ENCODE data around the gene CNTNAP2. TPM values are rescaled to one million over a fixed set of nuclear protein-coding genes. Genes with fewer than 3 reads are reported as not detected.

Gene CNTNAP2
- total RNA-seq, 2 donors from 2014 or later, result 0.37 TPM; not detected in 1

DNA sequence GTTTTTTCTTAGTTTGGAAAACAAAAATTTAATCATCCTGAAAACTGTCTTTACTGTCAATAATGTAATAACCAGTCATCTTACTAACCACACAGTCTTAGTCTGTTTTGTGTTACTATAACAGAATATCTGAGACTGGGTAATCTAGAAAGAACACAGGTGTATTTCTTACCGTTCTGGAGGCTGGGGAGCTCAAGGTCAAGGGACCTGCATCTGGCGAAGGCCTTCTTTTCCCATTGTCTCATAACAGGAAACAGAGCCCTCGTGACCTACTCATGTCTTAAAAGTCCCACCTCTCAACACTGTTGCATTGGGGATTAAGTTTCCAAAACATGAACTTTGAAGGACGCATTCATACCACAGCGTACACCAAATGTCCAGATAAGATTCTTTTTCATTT is 932.3 kb downstream of the CNTNAP2 start:
- DNase-seq, result no peak
- Mint-ChIP-seq H3K27me3 (no peaks in the 10 kb centered on the region), H3K4me1 (no peaks in the 10 kb centered on the region), H3K36me3 (ENCODE audit: low read depth) (no peaks in the 10 kb centered on the region), H3K27ac (no peak overlapping the region), H3K4me3 (no peak overlapping the region)
- H3K9me3 ChIP-seq (ENCODE audit: control insufficient read depth, low read length, poor library complexity, severe bottlenecking), result no peaks in the 10 kb centered on the region
- ATAC-seq, result no peak

DNA sequence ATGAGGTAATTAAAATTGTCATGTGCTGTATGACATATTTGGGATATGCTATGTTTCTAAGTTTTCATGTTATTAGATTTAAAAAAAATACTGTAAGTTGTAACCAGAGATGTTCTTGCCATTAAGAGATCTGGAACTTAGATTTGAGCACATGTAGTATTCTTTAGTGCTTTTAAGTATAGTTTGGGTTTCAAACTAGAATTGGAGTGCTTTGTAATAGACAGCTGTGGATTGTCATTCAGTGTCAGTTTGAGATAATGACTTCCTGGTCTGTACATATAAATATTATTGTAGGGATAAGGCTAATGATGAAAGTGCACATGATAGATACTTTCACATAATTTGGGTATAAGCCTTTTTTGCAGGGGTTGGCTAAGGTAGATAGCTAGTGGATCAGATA is 936.2 kb downstream of the CNTNAP2 start:
- Mint-ChIP-seq H3K27me3 (no peaks in the 10 kb centered on the region), H3K36me3 (ENCODE audit: low read depth) (no peaks in the 10 kb centered on the region), H3K4me3 (no peak overlapping the region), H3K27ac (no peak overlapping the region), H3K4me1 (no peaks in the 10 kb centered on the region)
- no peaks in the 10 kb centered on the region for H3K9me3 ChIP-seq (ENCODE audit: control insufficient read depth, low read length, poor library complexity, severe bottlenecking)
- no peak for DNase-seq
- no peak for ATAC-seq

DNA sequence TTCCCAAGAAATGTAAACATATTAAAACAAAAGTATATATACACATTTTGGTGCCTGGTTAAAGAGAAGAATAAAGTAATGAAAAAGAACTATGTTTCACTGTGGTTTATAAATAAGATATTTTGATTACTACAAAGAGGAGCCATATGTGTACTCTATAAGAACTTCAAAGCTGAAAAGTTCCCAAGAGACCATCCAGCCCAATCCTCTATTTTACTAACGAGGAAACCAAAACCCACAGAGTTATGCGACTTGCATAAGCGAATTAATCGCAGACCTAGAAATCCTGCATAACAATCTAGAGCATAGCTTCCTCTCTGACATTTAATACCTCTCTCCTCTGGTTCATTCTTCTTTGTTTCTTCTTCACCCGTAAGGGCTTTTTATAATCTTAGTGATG is 937.1 kb downstream of the CNTNAP2 start:
- no peak overlapping the region for H3K4me3 Mint-ChIP-seq
- H3K9me3 ChIP-seq (ENCODE audit: control insufficient read depth, low read length, poor library complexity, severe bottlenecking), result no peaks in the 10 kb centered on the region
- no peaks in the 10 kb centered on the region for H3K4me1 Mint-ChIP-seq
- no peak for DNase-seq
- no peak for ATAC-seq
- H3K27ac Mint-ChIP-seq, result no peak overlapping the region
- H3K36me3 Mint-ChIP-seq (ENCODE audit: low read depth), result no peaks in the 10 kb centered on the region
- H3K27me3 Mint-ChIP-seq, result no peaks in the 10 kb centered on the region

- no peak overlapping the region for H3K27ac Mint-ChIP-seq
- no peaks in the 10 kb centered on the region for H3K4me1 Mint-ChIP-seq
- no peak overlapping the region for H3K4me3 Mint-ChIP-seq
- no peaks in the 10 kb centered on the region for H3K36me3 Mint-ChIP-seq (ENCODE audit: low read depth)
- ATAC-seq (no peak), DNase-seq (no peak)
- no peaks in the 10 kb centered on the region for H3K9me3 ChIP-seq (ENCODE audit: control insufficient read depth, low read length, poor library complexity, severe bottlenecking)
- no peaks in the 10 kb centered on the region for H3K27me3 Mint-ChIP-seq
Observed at GRCh38 chr7:147060070-147060469, 943.5 kb downstream of the CNTNAP2 start.

- H3K9me3 ChIP-seq (ENCODE audit: control insufficient read depth, low read length, poor library complexity, severe bottlenecking), result no peaks in the 10 kb centered on the region
- Mint-ChIP-seq H3K4me3 (no peak overlapping the region), H3K27ac (no peak overlapping the region), H3K27me3 (no peaks in the 10 kb centered on the region), H3K4me1 (no peaks in the 10 kb centered on the region), H3K36me3 (ENCODE audit: low read depth) (no peaks in the 10 kb centered on the region)
- DNase-seq (no peak), ATAC-seq (no peak)
Observed at GRCh38 chr7:147062897-147063296, 946.3 kb downstream of the CNTNAP2 start.

- H3K4me1 Mint-ChIP-seq, result no peaks in the 10 kb centered on the region
- DNase-seq, result no peak
- no peak overlapping the region for H3K4me3 Mint-ChIP-seq
- H3K9me3 ChIP-seq (ENCODE audit: control insufficient read depth, low read length, poor library complexity, severe bottlenecking), result no peaks in the 10 kb centered on the region
- H3K27ac Mint-ChIP-seq, result no peak overlapping the region
- H3K27me3 Mint-ChIP-seq, result no peaks in the 10 kb centered on the region
- no peaks in the 10 kb centered on the region for H3K36me3 Mint-ChIP-seq (ENCODE audit: low read depth)
- no peak for ATAC-seq
Observed at GRCh38 chr7:147068842-147069241, 952.2 kb downstream of the CNTNAP2 start.

DNA sequence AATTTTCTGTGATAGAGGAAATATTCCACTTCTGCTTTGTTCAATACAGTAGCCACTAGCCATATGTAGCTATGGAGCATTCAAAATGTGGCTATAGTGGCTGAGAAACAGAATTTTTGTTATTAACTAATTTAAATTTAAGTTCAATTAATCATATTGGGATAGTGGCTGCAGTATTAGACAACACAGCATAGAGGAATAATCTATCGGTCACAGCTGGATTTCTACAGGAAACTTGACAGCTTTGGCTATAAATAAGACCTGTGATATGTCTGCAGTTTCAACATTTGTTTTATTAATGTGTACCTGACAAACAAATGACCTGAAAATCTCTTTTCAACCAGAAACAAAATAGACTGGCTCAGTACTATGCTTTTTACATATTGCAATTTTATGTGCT is 953.2 kb downstream of the CNTNAP2 start:
- no peaks in the 10 kb centered on the region for H3K9me3 ChIP-seq (ENCODE audit: control insufficient read depth, low read length, poor library complexity, severe bottlenecking)
- no peak for ATAC-seq
- H3K4me1 Mint-ChIP-seq, result no peaks in the 10 kb centered on the region
- no peaks in the 10 kb centered on the region for H3K36me3 Mint-ChIP-seq (ENCODE audit: low read depth)
- H3K4me3 Mint-ChIP-seq, result no peak overlapping the region
- H3K27ac Mint-ChIP-seq, result no peak overlapping the region
- DNase-seq, result no peak
- H3K27me3 Mint-ChIP-seq, result no peaks in the 10 kb centered on the region

GRCh38 chr7:147070886-147071285 is 954.3 kb downstream of the CNTNAP2 start:
- Mint-ChIP-seq H3K4me1 (no peaks in the 10 kb centered on the region), H3K36me3 (ENCODE audit: low read depth) (no peaks in the 10 kb centered on the region), H3K27me3 (no peaks in the 10 kb centered on the region), H3K27ac (no peak overlapping the region), H3K4me3 (no peak overlapping the region)
- ATAC-seq (no peak), DNase-seq (no peak)
- no peaks in the 10 kb centered on the region for H3K9me3 ChIP-seq (ENCODE audit: control insufficient read depth, low read length, poor library complexity, severe bottlenecking)

- ATAC-seq (no peak), DNase-seq (no peak)
- H3K27ac Mint-ChIP-seq, result no peak overlapping the region
- no peaks in the 10 kb centered on the region for H3K9me3 ChIP-seq (ENCODE audit: control insufficient read depth, low read length, poor library complexity, severe bottlenecking)
- H3K36me3 Mint-ChIP-seq (ENCODE audit: low read depth), result no peaks in the 10 kb centered on the region
- H3K4me1 Mint-ChIP-seq, result no peaks in the 10 kb centered on the region
- H3K27me3 Mint-ChIP-seq, result no peaks in the 10 kb centered on the region
- H3K4me3 Mint-ChIP-seq, result no peak overlapping the region
Observed at GRCh38 chr7:147071536-147071935, 954.9 kb downstream of the CNTNAP2 start.

DNA sequence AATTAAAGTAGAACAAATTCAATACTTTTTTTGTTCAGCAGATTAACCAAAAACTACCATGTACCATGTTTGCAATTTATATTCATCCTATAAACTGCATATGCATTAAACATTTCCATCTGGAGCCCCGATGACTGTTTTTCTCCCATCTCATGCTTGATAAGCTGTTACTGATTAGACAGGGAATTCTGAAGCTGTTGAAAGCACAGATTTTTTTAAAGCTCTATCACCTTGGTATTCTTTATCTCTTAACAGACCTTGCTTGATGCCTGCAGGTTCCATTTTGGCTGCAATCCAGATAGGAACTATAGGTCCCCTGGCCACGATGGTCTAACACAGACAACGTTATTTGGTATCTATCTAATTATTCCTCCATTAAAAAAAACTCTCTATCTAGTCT is 961.7 kb downstream of the CNTNAP2 start:
- ATAC-seq, result no peak

DNA sequence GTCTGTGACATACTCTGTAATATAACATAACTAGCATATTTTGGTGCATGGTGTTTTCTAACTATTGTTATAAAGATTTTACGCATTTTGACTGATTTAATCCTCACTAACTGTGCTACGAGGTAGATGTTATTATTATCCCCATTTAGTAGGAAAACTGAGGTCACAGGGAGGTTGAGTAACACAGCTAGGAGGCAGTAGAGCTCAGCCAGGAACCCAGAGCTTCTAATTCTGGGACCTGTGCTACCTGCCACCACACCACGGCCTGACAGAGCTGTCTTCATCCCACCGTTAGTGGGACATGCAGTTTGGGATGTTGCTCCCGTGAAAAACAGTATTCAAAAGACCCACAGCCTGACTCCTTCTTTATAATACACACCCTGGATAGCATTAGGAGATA is 962.5 kb downstream of the CNTNAP2 start:
- no peaks in the 10 kb centered on the region for H3K9me3 ChIP-seq (ENCODE audit: control insufficient read depth, low read length, poor library complexity, severe bottlenecking)
- ATAC-seq (no peak), DNase-seq (no peak)
- H3K27me3 Mint-ChIP-seq, result no peaks in the 10 kb centered on the region
- H3K27ac Mint-ChIP-seq, result no peak overlapping the region
- H3K36me3 Mint-ChIP-seq (ENCODE audit: low read depth), result no peaks in the 10 kb centered on the region
- no peaks in the 10 kb centered on the region for H3K4me1 Mint-ChIP-seq
- H3K4me3 Mint-ChIP-seq, result no peak overlapping the region

More for the DNA sequence above, 961.7 kb downstream of the CNTNAP2 start:
- no peaks in the 10 kb centered on the region for H3K9me3 ChIP-seq (ENCODE audit: control insufficient read depth, low read length, poor library complexity, severe bottlenecking)
- Mint-ChIP-seq H3K4me1 (no peaks in the 10 kb centered on the region), H3K36me3 (ENCODE audit: low read depth) (no peaks in the 10 kb centered on the region), H3K27me3 (no peaks in the 10 kb centered on the region), H3K27ac (no peak overlapping the region), H3K4me3 (no peak overlapping the region)
- no peak for DNase-seq

DNA sequence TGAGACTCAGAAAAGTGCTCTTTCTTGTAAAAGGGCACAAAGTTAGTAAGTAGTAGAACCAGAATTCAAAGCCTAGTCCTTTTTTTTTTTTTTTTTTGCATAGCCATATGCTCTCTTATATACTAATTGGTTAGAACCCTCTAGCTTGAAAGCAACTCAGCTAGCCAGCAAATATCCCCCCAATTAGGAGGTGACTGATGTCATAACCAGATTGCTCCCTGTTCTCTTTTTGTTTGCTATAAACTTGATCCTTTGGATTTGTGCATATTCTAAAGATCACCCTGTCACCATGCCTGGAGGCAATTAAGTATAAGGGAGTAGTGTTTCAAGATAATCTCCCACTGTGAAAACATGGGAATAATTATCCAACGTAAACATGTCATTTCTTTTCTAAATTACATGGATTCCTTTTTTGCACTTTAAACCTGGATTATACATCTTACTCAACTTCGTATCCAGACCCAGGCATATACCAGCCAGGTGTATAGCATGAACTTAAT is 963.4 kb downstream of the CNTNAP2 start:
- DNase-seq, result no peak
- no peaks in the 10 kb centered on the region for H3K4me1 Mint-ChIP-seq
- no peaks in the 10 kb centered on the region for H3K9me3 ChIP-seq (ENCODE audit: control insufficient read depth, low read length, poor library complexity, severe bottlenecking)
- H3K27me3 Mint-ChIP-seq, result no peaks in the 10 kb centered on the region
- H3K27ac Mint-ChIP-seq, result no peak overlapping the region
- ATAC-seq, result no peak
- no peaks in the 10 kb centered on the region for H3K36me3 Mint-ChIP-seq (ENCODE audit: low read depth)
- H3K4me3 Mint-ChIP-seq, result no peak overlapping the region

- Mint-ChIP-seq H3K27ac (no peak overlapping the region), H3K36me3 (ENCODE audit: low read depth) (no peaks in the 10 kb centered on the region), H3K27me3 (no peaks in the 10 kb centered on the region), H3K4me1 (no peaks in the 10 kb centered on the region), H3K4me3 (no peak overlapping the region)
- no peak for DNase-seq
- ATAC-seq, result no peak
- H3K9me3 ChIP-seq (ENCODE audit: control insufficient read depth, low read length, poor library complexity, severe bottlenecking), result no peaks in the 10 kb centered on the region
Observed at GRCh38 chr7:147081117-147081516, 964.5 kb downstream of the CNTNAP2 start.

DNA sequence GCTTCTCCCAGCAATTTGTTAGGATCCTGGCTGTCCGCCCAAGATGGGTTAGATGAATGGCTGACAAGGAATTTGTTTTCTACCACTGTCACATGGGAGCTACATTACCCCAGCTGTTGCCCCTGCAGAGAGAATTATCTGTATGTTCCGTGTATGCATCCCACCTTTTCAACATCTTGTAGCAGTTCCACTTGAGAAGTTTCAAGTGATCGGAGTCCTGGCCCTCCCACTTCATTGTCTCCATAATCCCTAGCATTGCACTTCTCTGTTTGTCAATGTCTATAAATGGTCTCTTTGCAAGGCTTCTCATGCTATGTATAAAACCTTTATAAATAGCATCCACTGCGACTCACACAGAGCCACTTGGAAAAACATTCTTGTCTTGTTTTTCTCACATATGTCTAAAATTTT is 972.5 kb downstream of the CNTNAP2 start:
- no peak overlapping the region for H3K27ac Mint-ChIP-seq
- H3K9me3 ChIP-seq (ENCODE audit: control insufficient read depth, low read length, poor library complexity, severe bottlenecking), result no peaks in the 10 kb centered on the region
- H3K4me3 Mint-ChIP-seq, result no peak overlapping the region
- H3K36me3 Mint-ChIP-seq (ENCODE audit: low read depth), result no peaks in the 10 kb centered on the region
- DNase-seq (no peak), ATAC-seq (no peak)
- H3K4me1 Mint-ChIP-seq, result no peaks in the 10 kb centered on the region
- no peaks in the 10 kb centered on the region for H3K27me3 Mint-ChIP-seq
